ENCODE results near the gene COG2. TPM values are rescaled to one million over a fixed set of nuclear protein-coding genes. Genes with fewer than 3 reads are reported as not detected.

Gene COG2, protein sequence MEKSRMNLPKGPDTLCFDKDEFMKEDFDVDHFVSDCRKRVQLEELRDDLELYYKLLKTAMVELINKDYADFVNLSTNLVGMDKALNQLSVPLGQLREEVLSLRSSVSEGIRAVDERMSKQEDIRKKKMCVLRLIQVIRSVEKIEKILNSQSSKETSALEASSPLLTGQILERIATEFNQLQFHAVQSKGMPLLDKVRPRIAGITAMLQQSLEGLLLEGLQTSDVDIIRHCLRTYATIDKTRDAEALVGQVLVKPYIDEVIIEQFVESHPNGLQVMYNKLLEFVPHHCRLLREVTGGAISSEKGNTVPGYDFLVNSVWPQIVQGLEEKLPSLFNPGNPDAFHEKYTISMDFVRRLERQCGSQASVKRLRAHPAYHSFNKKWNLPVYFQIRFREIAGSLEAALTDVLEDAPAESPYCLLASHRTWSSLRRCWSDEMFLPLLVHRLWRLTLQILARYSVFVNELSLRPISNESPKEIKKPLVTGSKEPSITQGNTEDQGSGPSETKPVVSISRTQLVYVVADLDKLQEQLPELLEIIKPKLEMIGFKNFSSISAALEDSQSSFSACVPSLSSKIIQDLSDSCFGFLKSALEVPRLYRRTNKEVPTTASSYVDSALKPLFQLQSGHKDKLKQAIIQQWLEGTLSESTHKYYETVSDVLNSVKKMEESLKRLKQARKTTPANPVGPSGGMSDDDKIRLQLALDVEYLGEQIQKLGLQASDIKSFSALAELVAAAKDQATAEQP
- 23.1 TPM for total RNA-seq
- long read RNA-seq, transcript COG2-202 (18 exons, 2,921 nt) = major isoform, 31 of 46 reads
- long read RNA-seq, partial matches to known transcripts = 4 of 46 reads
- long read RNA-seq, other reads (novel, unspliced or antisense) = 8 of 46 reads

DNA sequence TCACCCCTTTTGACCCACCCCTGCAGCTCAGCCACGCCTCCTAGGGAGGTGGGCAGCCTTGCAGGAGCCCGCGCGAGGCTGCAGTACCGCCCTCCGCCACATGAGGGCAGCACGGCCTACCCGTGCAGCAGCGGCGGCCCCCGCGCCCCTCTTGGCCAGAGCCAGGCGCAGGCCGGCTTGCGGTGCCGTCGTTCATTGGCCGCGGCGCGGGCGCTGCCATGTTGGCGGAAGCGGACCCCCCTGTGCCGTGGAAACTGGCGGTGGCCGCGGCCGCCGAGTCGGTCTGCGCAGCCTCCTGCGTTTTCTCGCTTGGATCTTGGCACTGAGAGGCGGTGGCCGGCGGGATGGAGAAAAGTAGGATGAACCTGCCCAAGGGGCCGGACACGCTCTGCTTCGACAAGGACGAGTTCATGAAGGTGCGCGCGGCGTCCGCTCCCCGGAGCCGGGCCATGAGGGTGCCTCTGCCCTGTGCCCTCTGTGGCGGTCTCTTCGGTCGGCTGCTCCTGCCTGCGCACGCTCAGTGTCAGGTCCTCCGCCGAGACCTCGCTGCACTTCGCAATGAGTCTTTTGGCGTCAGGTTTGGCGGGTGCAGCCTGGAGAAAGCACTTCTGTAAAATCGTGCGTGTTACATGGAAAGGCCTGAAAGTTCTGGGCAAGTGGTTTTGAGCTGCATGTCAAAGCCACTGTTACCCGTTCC lies at the start of gene COG2:
TSS of gene COG2 (plus strand) at position 219 of the 697 bp plus-strand sequence. CDS start at position 345, 126 bp downstream.
- intact Hi-C loops (cut with DNase I) = no loop called here
- Histone ChIP-seq H3K9me3 (no peaks in the 10 kb centered on the region), H3K4me3 (peak within 1 kb of the TSS; percentile 91), H3K36me3 (no peaks in the 10 kb centered on the region), H3K4me1 (peaks cover 24% of the 10 kb centered on the region), H3K27ac (peak within 1 kb of the TSS; percentile 90), H3K27me3 (ENCODE audit: low read depth) (no peaks in the 10 kb centered on the region)
- DNase-seq = peak; percentile 96
- peak; percentile 100 for TF ChIP-seq CTCF (IDR thresholded peaks at IDR 0.05)
- peak; percentile 99 for ATAC-seq

DNA sequence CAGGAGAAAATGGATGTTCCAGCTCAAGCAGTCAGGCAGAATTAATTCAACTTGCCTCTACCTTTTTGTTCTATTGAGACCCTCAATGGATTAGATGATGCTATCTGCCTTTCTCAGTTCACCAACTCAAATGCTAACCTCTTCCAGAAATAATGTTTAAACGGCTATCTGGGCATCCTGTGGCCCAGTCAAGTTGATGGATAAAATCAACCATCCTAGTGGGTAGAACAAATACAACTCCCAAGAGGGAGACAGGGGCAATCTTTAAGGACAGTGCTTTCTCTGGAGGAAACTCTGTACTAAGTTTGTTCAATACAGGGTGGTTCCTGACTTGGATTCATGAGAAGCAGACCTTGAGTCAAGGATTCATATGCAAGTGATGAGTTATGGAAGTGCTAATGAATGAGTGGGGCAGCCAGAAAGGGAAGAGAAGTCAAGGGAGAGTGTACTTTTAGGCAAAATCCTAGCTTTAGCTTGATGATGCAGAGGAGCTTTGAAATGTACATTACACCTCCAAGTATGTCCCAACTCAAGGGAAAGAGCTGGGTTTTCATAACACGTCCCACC lies 49.4 kb upstream of the COG2 start:
- no peaks in the 10 kb centered on the region for H3K36me3 ChIP-seq
- peaks cover 9% of the 10 kb centered on the region for H3K27me3 ChIP-seq (ENCODE audit: low read depth)
- H3K9me3 ChIP-seq = no peaks in the 10 kb centered on the region
- intact Hi-C loops (cut with DNase I) = no loop called here
- H3K4me3 ChIP-seq = no peak overlapping the region
- DNase-seq = no peak
- H3K4me1 ChIP-seq = no peaks in the 10 kb centered on the region
- ATAC-seq = no peak
- no peak for TF ChIP-seq CTCF (IDR thresholded peaks at IDR 0.05)
- no peak overlapping the region for H3K27ac ChIP-seq

- H3K4me3 ChIP-seq = no peak overlapping the region
- no peak for ATAC-seq
- H3K27me3 ChIP-seq (ENCODE audit: low read depth) = peaks cover 9% of the 10 kb centered on the region
- no peak for DNase-seq
- H3K4me1 ChIP-seq = no peaks in the 10 kb centered on the region
- H3K9me3 ChIP-seq = no peaks in the 10 kb centered on the region
- TF ChIP-seq CTCF (IDR thresholded peaks at IDR 0.05) = no peak
- intact Hi-C loops (cut with DNase I) = no loop called here
- H3K36me3 ChIP-seq = no peaks in the 10 kb centered on the region
- no peak overlapping the region for H3K27ac ChIP-seq
These were observed 48.0 kb upstream of the COG2 start for GRCh38 chr1:230594214-230594773.

DNA sequence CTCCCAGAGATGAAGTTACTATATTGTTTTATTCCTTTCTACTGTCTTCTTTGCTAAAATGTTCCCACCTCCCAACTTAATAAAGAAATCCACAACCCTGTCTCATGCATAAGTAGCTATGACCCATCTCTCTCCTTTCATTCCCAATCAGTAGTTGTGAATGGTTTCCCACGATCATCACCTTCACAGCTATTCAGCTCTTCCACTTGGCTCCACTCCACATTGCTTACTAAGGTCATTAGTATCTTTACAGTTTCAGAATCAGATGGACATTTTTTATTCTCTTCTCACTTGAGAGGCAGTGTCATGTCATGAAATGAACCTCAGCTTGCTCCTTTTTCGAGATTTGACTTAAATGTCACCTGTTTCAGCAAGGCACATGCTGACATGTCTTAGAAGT lies 47.1 kb upstream of the COG2 start:
- DNase-seq (no peak), ATAC-seq (no peak)
- peaks cover 9% of the 10 kb centered on the region for H3K27me3 ChIP-seq (ENCODE audit: low read depth)
- H3K36me3 ChIP-seq = no peaks in the 10 kb centered on the region
- H3K27ac ChIP-seq = no peak overlapping the region
- no peak overlapping the region for H3K4me3 ChIP-seq
- no peaks in the 10 kb centered on the region for H3K4me1 ChIP-seq
- TF ChIP-seq CTCF (IDR thresholded peaks at IDR 0.05) = no peak
- intact Hi-C loops (cut with DNase I) = no loop called here
- H3K9me3 ChIP-seq = no peaks in the 10 kb centered on the region

- TF ChIP-seq CTCF (IDR thresholded peaks at IDR 0.05) = no peak
These were observed 46.0 kb upstream of the COG2 start for GRCh38 chr1:230596306-230596705.

More at GRCh38 chr1:230596306-230596705, 46.0 kb upstream of the COG2 start:
- H3K4me3 ChIP-seq = no peak overlapping the region
- no peak overlapping the region for H3K27ac ChIP-seq
- intact Hi-C loops (cut with DNase I) = no loop called here
- no peaks in the 10 kb centered on the region for H3K9me3 ChIP-seq
- H3K27me3 ChIP-seq (ENCODE audit: low read depth) = peaks cover 9% of the 10 kb centered on the region
- no peaks in the 10 kb centered on the region for H3K36me3 ChIP-seq
- no peak for DNase-seq
- no peaks in the 10 kb centered on the region for H3K4me1 ChIP-seq
- no peak for ATAC-seq

All from lower lobe of right lung (tissue), 2 donors.